Raji (cell line): ENCODE data around the gene SUMF2.

ENCODE experiments used
- POLR2A ChIP-seq: IDR thresholded peaks from 2 replicates; pipeline ENCODE4 v1.6.1; 2011; ENCODE audit warnings: low read depth, low read length, control low read depth; ENCODE audit not compliant: insufficient read depth

The SUMF2 gene

GRCh38 chr7:56063882-56064625 is at the start of gene SUMF2:
TSS of gene SUMF2 (plus strand) at chr7:56064286. CDS start at chr7:56064312, 26 bp downstream.
- TF ChIP-seq POLR2A: peak; percentile 99

- no peak for TF ChIP-seq POLR2A
Observed at GRCh38 chr7:56019501-56019900, 44.6 kb upstream of the SUMF2 start.

- TF ChIP-seq POLR2A: no peak
Observed at GRCh38 chr7:56023500-56023899, 40.6 kb upstream of the SUMF2 start.

- no peak for TF ChIP-seq POLR2A
Observed at GRCh38 chr7:56026538-56026937, 37.5 kb upstream of the SUMF2 start.

- no peak for TF ChIP-seq POLR2A
Observed at GRCh38 chr7:56028942-56029630, 35.0 kb upstream of the SUMF2 start.

- no peak for TF ChIP-seq POLR2A
Observed at GRCh38 chr7:56030340-56030739, 33.7 kb upstream of the SUMF2 start.

- TF ChIP-seq POLR2A: no peak
Observed at GRCh38 chr7:56033671-56034432, 30.2 kb upstream of the SUMF2 start.

GRCh38 chr7:56040730-56041129 is 23.4 kb upstream of the SUMF2 start:
- no peak for TF ChIP-seq POLR2A

GRCh38 chr7:56046721-56047445 is 17.2 kb upstream of the SUMF2 start:
- no peak for TF ChIP-seq POLR2A

GRCh38 chr7:56048245-56048644 is 15.8 kb upstream of the SUMF2 start:
- TF ChIP-seq POLR2A: no peak

GRCh38 chr7:56051053-56051338 is 13.1 kb upstream of the SUMF2 start:
- TF ChIP-seq POLR2A: no peak

- peak; percentile 97 for TF ChIP-seq POLR2A
Observed at GRCh38 chr7:56051339-56052191, 12.5 kb upstream of the SUMF2 start, which contains the start of the genes CCT6A and PSPH. TSS of gene CCT6A (plus strand) at chr7:56051765. CDS start at chr7:56051849, 84 bp downstream. TSS of gene PSPH (minus strand) at chr7:56051444. CDS start at chr7:56021212, 30,232 bp downstream.

- TF ChIP-seq POLR2A: no peak
Observed at GRCh38 chr7:56053379-56053778, 10.7 kb upstream of the SUMF2 start.

- TF ChIP-seq POLR2A: no peak
Observed at GRCh38 chr7:56053993-56054392, 10.1 kb upstream of the SUMF2 start.
